HepG2 (cell line): ENCODE results near the gene ELOVL2. TPM values are rescaled to one million over a fixed set of nuclear protein-coding genes. Genes with fewer than 3 reads are reported as not detected.

ENCODE experiments used
- ARID5B ChIP-seq: IDR thresholded peaks from 2 replicates; pipeline ENCODE4 v1.4.0; 2020; ENCODE audit warnings: mild to moderate bottlenecking, missing genetic modification reagents
- ELF1 ChIP-seq: sonication (generic); formaldehyde crosslinking; IDR thresholded peaks from 2 replicates; pipeline ENCODE4 v1.4.0; 2020; ENCODE audit warnings: missing genetic modification reagents
- ERF ChIP-seq: IDR thresholded peaks from 2 replicates; pipeline ENCODE4 v1.6.1; 2018; ENCODE audit warnings: missing biosample characterization, missing genetic modification reagents
- KAT8 ChIP-seq: IDR thresholded peaks from 2 replicates; pipeline ENCODE4 v1.6.1; 2016; ENCODE audit warnings: missing genetic modification reagents, missing compliant biosample characterization
- NFE2L1 ChIP-seq: sonication (generic); formaldehyde crosslinking; IDR thresholded peaks from 2 replicates; pipeline ENCODE4 v1.4.0; 2020; ENCODE audit warnings: missing genetic modification reagents, mild to moderate bottlenecking, borderline replicate concordance
- PATZ1 ChIP-seq: sonication (generic); formaldehyde crosslinking; IDR thresholded peaks from 2 replicates; pipeline ENCODE4 v1.4.0; 2020; ENCODE audit warnings: missing genetic modification reagents
- REPIN1 ChIP-seq: sonication (generic); formaldehyde crosslinking; IDR thresholded peaks from 2 replicates; pipeline ENCODE4 v1.8.0; 2022; ENCODE audit warnings: missing genetic modification reagents, low read depth, mild to moderate bottlenecking, borderline replicate concordance
- RFX1 ChIP-seq: fragments of 450-650 bp; IDR thresholded peaks from 2 replicates; pipeline ENCODE4 v1.6.1; 2017
- SIX4 ChIP-seq: sonication (generic); formaldehyde crosslinking; IDR thresholded peaks from 2 replicates; pipeline ENCODE4 v1.4.0; 2020; ENCODE audit warnings: missing genetic modification reagents
- TAF15 ChIP-seq: fragments of 200-400 bp; formaldehyde crosslinking; IDR thresholded peaks from one replicate; pipeline ENCODE4 v1.6.1; 2018; ENCODE audit warnings: mild to moderate bottlenecking, low read depth, low read length; ENCODE audit not compliant: poor library complexity, severe bottlenecking
- TCF7L2 ChIP-seq: IDR thresholded peaks from 2 replicates; pipeline ENCODE4 v1.6.1; 2011; ENCODE audit warnings: mild to moderate bottlenecking, low read depth, low read length, moderate library complexity
- TOE1 ChIP-seq: sonication (generic); formaldehyde crosslinking; IDR thresholded peaks from 2 replicates; pipeline ENCODE4 v1.4.0; 2020; ENCODE audit warnings: mild to moderate bottlenecking, missing genetic modification reagents
- ZBTB38 ChIP-seq: sonication (generic); formaldehyde crosslinking; IDR thresholded peaks from 2 replicates; pipeline ENCODE4 v1.5.1; 2020; ENCODE audit warnings: mild to moderate bottlenecking, missing genetic modification reagents
- ZFP36 ChIP-seq: fragments of 150-350 bp; IDR thresholded peaks from 2 replicates; pipeline ENCODE4 v1.6.1; 2018; ENCODE audit warnings: borderline replicate concordance, low read length, low read depth; ENCODE audit not compliant: partially characterized antibody
- ZNF205 ChIP-seq: IDR thresholded peaks from 2 replicates; pipeline ENCODE4 v1.6.1; 2018; ENCODE audit warnings: missing biosample characterization, missing genetic modification reagents
- ZNF776 ChIP-seq: sonication (generic); formaldehyde crosslinking; IDR thresholded peaks from 2 replicates; pipeline ENCODE4 v1.4.0; 2020; ENCODE audit warnings: mild to moderate bottlenecking, missing genetic modification reagents
- polyA plus RNA-seq, 8 experiments: library from polyadenylated mRNA; depleted of rRNA in 3 of 8; stranded (reverse) in 7 of 8; unstranded in 1 of 8; fragments of >200 nt; fragmentation: Illumina TruSeq in 4 of 8; extraction: Trizol in 4 of 8; gene quantifications; 2 replicates each; pipeline versions ENCODE4 v1.2.1 to v1.2.3, GENCODE V29; 2011 to 2016; ENCODE audit warnings: low read depth in 4 of 8, missing spikeins in 1 of 8, mixed read lengths in 1 of 8; ENCODE audit not compliant: insufficient read depth in 1 of 8
- total RNA-seq, 5 experiments: library from RNA; depleted of rRNA; stranded (reverse); fragments of >200 nt; fragmentation: Illumina TruSeq; extraction: Trizol; gene quantifications; 2 replicates each; pipeline ENCODE4 v1.2.3, GENCODE V29; 2016; ENCODE audit warnings: low read depth in 1 of 5
- TF ChIP-seq, protein P1 (sequence below): sonication (generic); formaldehyde crosslinking; IDR thresholded peaks from 2 replicates; pipeline ENCODE4 v1.8.1; 2022; ENCODE audit warnings: low read depth, mild to moderate bottlenecking, missing genetic modification reagents
- TF ChIP-seq, protein P2 (sequence below): sonication (generic); formaldehyde crosslinking; conservative IDR thresholded peaks from 2 replicates; pipeline ENCODE4 v1.4.0; 2020; ENCODE audit warnings: missing genetic modification reagents

The ELOVL2 gene
- total and polyA plus RNA-seq, 2 of the 13 experiments (the other 11 are each of a cell fraction or from before 2014, with no cell fraction given): 43.6 to 65.4 TPM

- peak; percentile 85 for TF ChIP-seq ARID5B (CRISPR knock-in tag)
- TF ChIP-seq, protein P1, sequence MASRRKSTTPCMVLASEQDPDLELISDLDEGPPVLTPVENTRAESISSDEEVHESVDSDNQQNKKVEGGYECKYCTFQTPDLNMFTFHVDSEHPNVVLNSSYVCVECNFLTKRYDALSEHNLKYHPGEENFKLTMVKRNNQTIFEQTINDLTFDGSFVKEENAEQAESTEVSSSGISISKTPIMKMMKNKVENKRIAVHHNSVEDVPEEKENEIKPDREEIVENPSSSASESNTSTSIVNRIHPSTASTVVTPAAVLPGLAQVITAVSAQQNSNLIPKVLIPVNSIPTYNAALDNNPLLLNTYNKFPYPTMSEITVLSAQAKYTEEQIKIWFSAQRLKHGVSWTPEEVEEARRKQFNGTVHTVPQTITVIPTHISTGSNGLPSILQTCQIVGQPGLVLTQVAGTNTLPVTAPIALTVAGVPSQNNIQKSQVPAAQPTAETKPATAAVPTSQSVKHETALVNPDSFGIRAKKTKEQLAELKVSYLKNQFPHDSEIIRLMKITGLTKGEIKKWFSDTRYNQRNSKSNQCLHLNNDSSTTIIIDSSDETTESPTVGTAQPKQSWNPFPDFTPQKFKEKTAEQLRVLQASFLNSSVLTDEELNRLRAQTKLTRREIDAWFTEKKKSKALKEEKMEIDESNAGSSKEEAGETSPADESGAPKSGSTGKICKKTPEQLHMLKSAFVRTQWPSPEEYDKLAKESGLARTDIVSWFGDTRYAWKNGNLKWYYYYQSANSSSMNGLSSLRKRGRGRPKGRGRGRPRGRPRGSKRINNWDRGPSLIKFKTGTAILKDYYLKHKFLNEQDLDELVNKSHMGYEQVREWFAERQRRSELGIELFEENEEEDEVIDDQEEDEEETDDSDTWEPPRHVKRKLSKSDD: 0 out of 2 replicates have a peak, but pooled peaks have one; percentile 74
- TF ChIP-seq ZNF776 (CRISPR knock-in tag): no peak
- TF ChIP-seq REPIN1 (CRISPR knock-in tag): peak; percentile 88; the same call in 1 of the 2 replicates
- peak; percentile 91 for TF ChIP-seq ZBTB38
- peak; percentile 50; the same call in 1 of the 2 replicates for TF ChIP-seq ZNF205 (CRISPR knock-in tag)
- TF ChIP-seq, protein P2, sequence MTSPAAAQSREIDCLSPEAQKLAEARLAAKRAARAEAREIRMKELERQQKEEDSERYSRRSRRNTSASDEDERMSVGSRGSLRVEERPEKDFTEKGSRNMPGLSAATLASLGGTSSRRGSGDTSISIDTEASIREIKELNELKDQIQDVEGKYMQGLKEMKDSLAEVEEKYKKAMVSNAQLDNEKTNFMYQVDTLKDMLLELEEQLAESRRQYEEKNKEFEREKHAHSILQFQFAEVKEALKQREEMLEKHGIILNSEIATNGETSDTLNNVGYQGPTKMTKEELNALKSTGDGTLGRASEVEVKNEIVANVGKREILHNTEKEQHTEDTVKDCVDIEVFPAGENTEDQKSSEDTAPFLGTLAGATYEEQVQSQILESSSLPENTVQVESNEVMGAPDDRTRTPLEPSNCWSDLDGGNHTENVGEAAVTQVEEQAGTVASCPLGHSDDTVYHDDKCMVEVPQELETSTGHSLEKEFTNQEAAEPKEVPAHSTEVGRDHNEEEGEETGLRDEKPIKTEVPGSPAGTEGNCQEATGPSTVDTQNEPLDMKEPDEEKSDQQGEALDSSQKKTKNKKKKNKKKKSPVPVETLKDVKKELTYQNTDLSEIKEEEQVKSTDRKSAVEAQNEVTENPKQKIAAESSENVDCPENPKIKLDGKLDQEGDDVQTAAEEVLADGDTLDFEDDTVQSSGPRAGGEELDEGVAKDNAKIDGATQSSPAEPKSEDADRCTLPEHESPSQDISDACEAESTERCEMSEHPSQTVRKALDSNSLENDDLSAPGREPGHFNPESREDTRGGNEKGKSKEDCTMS (CRISPR knock-in tag): no peak
- TF ChIP-seq ERF (CRISPR knock-in tag): peak; percentile 78; the same call in 1 of the 2 replicates
- TF ChIP-seq TCF7L2: no peak
- no peak for TF ChIP-seq RFX1
- TF ChIP-seq NFE2L1 (CRISPR knock-in tag): no peak
- no peak for TF ChIP-seq TAF15
- peak; percentile 36; the same call in 1 of the 2 replicates for TF ChIP-seq PATZ1 (CRISPR knock-in tag)
- peak; percentile 80 for TF ChIP-seq KAT8 (CRISPR knock-in tag)
- peak; percentile 87; the same call in 1 of the 2 replicates for TF ChIP-seq TOE1 (CRISPR knock-in tag)
- TF ChIP-seq SIX4: 0 out of 2 replicates have a peak, but pooled peaks have one; percentile 41
- no peak for TF ChIP-seq ZFP36
- TF ChIP-seq ELF1 (CRISPR knock-in tag): no peak
Observed at GRCh38 chr6:10954590-10955010, 89.5 kb downstream of the ELOVL2 start (continued).
